Activated gamma-delta T cell treated with anti-CD3 and anti-CD28 coated beads, Interleukin-2, amount 50 U/mL, for 16 hours (primary cell): ENCODE data around the gene PON2.

ENCODE experiments used
- DNase-seq: peaks from one replicate; pipeline ENCODE4 v3.0.0-alpha.2; 2020; ENCODE audit warnings: low read depth

The PON2 gene

GRCh38 chr7:95444796-95445195, 10.0 kb upstream of the PON2 start:
- no peak for DNase-seq

GRCh38 chr7:95441042-95441823, 6.4 kb upstream of the PON2 start:
- DNase-seq, result no peak

GRCh38 chr7:95440394-95441038, 5.7 kb upstream of the PON2 start:
- DNase-seq, result no peak

- DNase-seq, result no peak
Observed at GRCh38 chr7:95436407-95436806, 1.6 kb upstream of the PON2 start.

- no peak for DNase-seq
Observed at GRCh38 chr7:95435422-95435780, 573 bp upstream of the PON2 start.

- no peak for DNase-seq
Observed at GRCh38 chr7:95433952-95434556, 774 bp downstream of the PON2 start.

- DNase-seq, result no peak
Observed at GRCh38 chr7:95433129-95433528, 1.7 kb downstream of the PON2 start.

GRCh38 chr7:95432606-95433005, 2.2 kb downstream of the PON2 start:
- no peak for DNase-seq

- DNase-seq, result no peak
Observed at GRCh38 chr7:95430864-95431263, 4.0 kb downstream of the PON2 start.

GRCh38 chr7:95429241-95429990, 5.4 kb downstream of the PON2 start:
- no peak for DNase-seq

- DNase-seq, result no peak
Observed at GRCh38 chr7:95427914-95428516, 6.8 kb downstream of the PON2 start.

GRCh38 chr7:95427166-95427565, 7.7 kb downstream of the PON2 start:
- no peak for DNase-seq

GRCh38 chr7:95425694-95426093, 9.1 kb downstream of the PON2 start:
- no peak for DNase-seq

- DNase-seq, result no peak
Observed at GRCh38 chr7:95424716-95425115, 10.1 kb downstream of the PON2 start.

GRCh38 chr7:95421847-95422444, 12.9 kb downstream of the PON2 start:
- DNase-seq, result no peak

- DNase-seq, result no peak
Observed at GRCh38 chr7:95421000-95421846, 13.6 kb downstream of the PON2 start.

- DNase-seq, result no peak
Observed at GRCh38 chr7:95412075-95412474, 22.8 kb downstream of the PON2 start.

GRCh38 chr7:95411666-95412065, 23.2 kb downstream of the PON2 start:
- DNase-seq, result no peak

GRCh38 chr7:95411036-95411435, 23.8 kb downstream of the PON2 start:
- no peak for DNase-seq

- no peak for DNase-seq
Observed at GRCh38 chr7:95407751-95408150, 27.1 kb downstream of the PON2 start.

- no peak for DNase-seq
Observed at GRCh38 chr7:95405800-95406199, 29.0 kb downstream of the PON2 start.
